Fibroblast of skin of abdomen (primary cell): ENCODE results near the gene CEP41. TPM values are rescaled to one million over a fixed set of nuclear protein-coding genes. Genes with fewer than 3 reads are reported as not detected.

Experiments
- DNase-seq: peaks from one replicate; pipeline ENCODE4 v3.0.0-alpha.2; 2013
- polyA plus RNA-seq, 2 experiments: library from polyadenylated mRNA; unstranded; fragments of 120-200 nt; gene quantifications; one replicate each; pipeline ENCODE4 v1.2.1, GENCODE V29; 2013; ENCODE audit not compliant: insufficient read length in 2 of 2

Gene CEP41
- 24.3 TPM for polyA plus RNA-seq (2013, experiment 1 of 2; ENCODE audit: insufficient read length)
- 24.2 TPM for polyA plus RNA-seq (2013, experiment 2 of 2; ENCODE audit: insufficient read length)

- DNase-seq, result peak; percentile 99
Observed at GRCh38 chr7:130440527-130441365, at the start of gene CEP41. Gene CEP41 (minus strand): TSS chr7:130441016. CDS start chr7:130440966, 50 bp downstream.

- peak; percentile 36 for DNase-seq
Observed at GRCh38 chr7:130490311-130490791, 49.5 kb upstream of the CEP41 start.

GRCh38 chr7:130489140-130489983 lies 48.5 kb upstream of the CEP41 start:
- peak; percentile 86 for DNase-seq

GRCh38 chr7:130488392-130489139 lies 47.8 kb upstream of the CEP41 start:
- peak; percentile 30 for DNase-seq

- DNase-seq, result no peak
Observed at GRCh38 chr7:130486954-130487436, 46.2 kb upstream of the CEP41 start.

GRCh38 chr7:130486114-130486953 lies 45.5 kb upstream of the CEP41 start:
- no peak for DNase-seq

- DNase-seq, result no peak
Observed at GRCh38 chr7:130485734-130486113, 44.9 kb upstream of the CEP41 start.

- no peak for DNase-seq
Observed at GRCh38 chr7:130483031-130483430, 42.2 kb upstream of the CEP41 start.

- DNase-seq, result peak; percentile 40
Observed at GRCh38 chr7:130481898-130482297, 41.1 kb upstream of the CEP41 start.

GRCh38 chr7:130479716-130480400 lies 39.0 kb upstream of the CEP41 start:
- no peak for DNase-seq

GRCh38 chr7:130478991-130479390 lies 38.2 kb upstream of the CEP41 start:
- DNase-seq, result no peak

GRCh38 chr7:130476297-130477150 lies 35.7 kb upstream of the CEP41 start:
- peak; percentile 48 for DNase-seq

GRCh38 chr7:130475776-130476175 lies 35.0 kb upstream of the CEP41 start:
- no peak for DNase-seq

- no peak for DNase-seq
Observed at GRCh38 chr7:130473876-130474275, 33.1 kb upstream of the CEP41 start.

- no peak for DNase-seq
Observed at GRCh38 chr7:130473289-130473688, 32.5 kb upstream of the CEP41 start.

GRCh38 chr7:130471974-130472373 lies 31.2 kb upstream of the CEP41 start:
- no peak for DNase-seq

- DNase-seq, result no peak
Observed at GRCh38 chr7:130468612-130469011, 27.8 kb upstream of the CEP41 start.

- no peak for DNase-seq
Observed at GRCh38 chr7:130463553-130464434, 23.0 kb upstream of the CEP41 start.

GRCh38 chr7:130461272-130461671 lies 20.5 kb upstream of the CEP41 start:
- DNase-seq, result peak; percentile 22
